Endothelial cell of umbilical vein (primary cell): ENCODE data around the gene JUND. TPM values are rescaled to one million over a fixed set of nuclear protein-coding genes. Genes with fewer than 3 reads are reported as not detected.

ENCODE experiments used
- BruUV-seq: library from RNA; stranded (reverse); fragments of 400-500 nt; replicated peaks from 2 replicates; lab custom pipeline; 2021; lab: Mats Ljungman, UMichigan
- CTCF ChIA-PET: fragments of 300-600, 350-600 bp; sonication (Branson Sonifier 250); formaldehyde crosslinking; loops from one replicate; lab custom pipeline; 2021; ENCODE audit warnings: antibody characterized with exemption, inconsistent platforms; lab: Charles Lee
- POLR2A ChIA-PET: fragments of 300-600, 350-600 bp; sonication (Branson Sonifier 250); formaldehyde crosslinking; loops from one replicate; lab custom pipeline; 2021; ENCODE audit warnings: antibody characterized with exemption, inconsistent platforms; lab: Charles Lee
- DNase-seq: peaks from one replicate; pipeline ENCODE4 v3.0.0-alpha.2; 2011; ENCODE audit warnings: low read depth, low spot score
- FAIRE-seq: peaks from 2 replicates; lab custom pipeline; 2011; peaks lifted over from hg19 to GRCh38; lab: Jason Lieb, UNC
- H2AFZ ChIP-seq: 2 replicates; pipeline ENCODE4 v1.6.0; 2012; ENCODE audit warnings: low read depth, low read length, control low read depth, inconsistent platforms
- H3K27ac ChIP-seq: 2 replicates; pipeline ENCODE4 v1.5.1; 2011; ENCODE audit warnings: low read depth, mild to moderate bottlenecking, control low read depth, low read length, moderate library complexity; ENCODE audit not compliant: insufficient read depth
- H3K27me3 ChIP-seq, 2 experiments: 2 replicates each; pipeline versions ENCODE4 v1.6.0 to v1.6.1; 2011; ENCODE audit warnings: low read length in 2 of 2, mixed read lengths in 1 of 2; ENCODE audit not compliant: control insufficient read depth in 2 of 2, insufficient read depth in 2 of 2
- H3K36me3 ChIP-seq, 2 experiments: 2 replicates in 1 of 2; 3 replicates in 1 of 2; pipeline ENCODE4 v1.5.1; 2011; ENCODE audit warnings: low read length in 2 of 2, mild to moderate bottlenecking in 1 of 2, moderate library complexity in 1 of 2; ENCODE audit not compliant: control insufficient read depth in 2 of 2, insufficient read depth in 2 of 2; ENCODE audit errors: extremely low read depth in 1 of 2
- H3K4me1 ChIP-seq: 3 replicates; pipeline ENCODE4 v1.5.1; 2011; ENCODE audit warnings: mild to moderate bottlenecking, low read length; ENCODE audit not compliant: control insufficient read depth, insufficient read depth; ENCODE audit errors: extremely low read depth
- H3K4me2 ChIP-seq: 2 replicates; pipeline ENCODE4 v1.6.1; 2011; ENCODE audit warnings: low read length, control low read depth, mixed read lengths; ENCODE audit not compliant: insufficient read depth
- H3K4me3 ChIP-seq, 3 experiments: fragments of 200-600 bp in 1 of 3; sonication (generic), shearing (Covaris generic) in 1 of 3; replicated peaks in 1 of 3; 2 replicates each; pipeline ENCODE4 v1.5.1; 2011 to 2016; ENCODE audit warnings: control low read depth in 3 of 3, low read length in 3 of 3, mild to moderate bottlenecking in 2 of 3, inconsistent platforms in 1 of 3, low read depth in 1 of 3, moderate library complexity in 1 of 3; ENCODE audit not compliant: insufficient read depth in 1 of 3
- H3K79me2 ChIP-seq: 2 replicates; pipeline ENCODE4 v1.6.0; 2012; ENCODE audit warnings: low read length, inconsistent platforms; ENCODE audit not compliant: control insufficient read depth, insufficient read depth
- H3K9ac ChIP-seq: replicated peaks from 2 replicates; pipeline ENCODE3; 2011; ENCODE audit warnings: low read length, control low read depth; ENCODE audit not compliant: insufficient read depth; ENCODE audit errors: extremely low read depth
- H3K9me1 ChIP-seq: replicated peaks from 3 replicates; pipeline ENCODE4 v1.6.0; 2011; ENCODE audit warnings: mild to moderate bottlenecking, low read length; ENCODE audit not compliant: control insufficient read depth, insufficient read depth; ENCODE audit errors: extremely low read depth
- H3K9me3 ChIP-seq: replicated peaks from 2 replicates; pipeline ENCODE4 v1.5.1; 2012; ENCODE audit warnings: low read length, inconsistent platforms; ENCODE audit not compliant: control insufficient read depth, insufficient read depth
- H4K20me1 ChIP-seq: replicated peaks from 2 replicates; pipeline ENCODE3; 2011; ENCODE audit warnings: mild to moderate bottlenecking, low read length; ENCODE audit not compliant: control insufficient read depth, insufficient read depth; ENCODE audit errors: extremely low read depth
- EZH2 ChIP-seq: IDR thresholded peaks from 2 replicates; pipeline ENCODE4 v1.6.1; 2012; ENCODE audit warnings: borderline replicate concordance, low read depth, mild to moderate bottlenecking, moderate library complexity, low read length, inconsistent platforms; ENCODE audit not compliant: severe bottlenecking
- FOS ChIP-seq: IDR thresholded peaks from 2 replicates; pipeline ENCODE4 v1.6.1; 2011; ENCODE audit warnings: mild to moderate bottlenecking, low read length, moderate library complexity, borderline replicate concordance; ENCODE audit not compliant: insufficient read depth
- GATA2 ChIP-seq: IDR thresholded peaks from 2 replicates; pipeline ENCODE4 v1.7.0; 2011; ENCODE audit warnings: low read depth, mild to moderate bottlenecking, moderate library complexity, mixed read lengths, low read length; ENCODE audit not compliant: insufficient read length, insufficient read depth
- JUN ChIP-seq: IDR thresholded peaks from 2 replicates; pipeline ENCODE4 v1.6.1; 2011; ENCODE audit warnings: borderline replicate concordance, low read depth; ENCODE audit not compliant: insufficient read length, insufficient read depth
- MYC ChIP-seq: IDR thresholded peaks from one replicate; pipeline ENCODE4 v1.6.1; 2011; ENCODE audit warnings: mild to moderate bottlenecking, low read depth, low read length
- POLR2A ChIP-seq: IDR thresholded peaks from 2 replicates; pipeline ENCODE4 v1.6.1; 2012; ENCODE audit warnings: low read depth, mild to moderate bottlenecking, control low read depth, low read length
- POLR2AphosphoS5 ChIP-seq: IDR thresholded peaks from 2 replicates; pipeline ENCODE4 v1.6.1; 2012; ENCODE audit warnings: low read depth, mild to moderate bottlenecking, control low read depth, low read length, moderate library complexity; ENCODE audit not compliant: insufficient read depth
- dilution Hi-C: fragments of 300-500 bp; cut with MboI; formaldehyde crosslinking; loops from one replicate; pipeline ENCODE4 v1.15.0; 2019; ENCODE audit warnings: low sequenced_read_pairs; ENCODE audit not compliant: extremely low pct_ligation_motif_present
- intact Hi-C: fragments of 100-400 bp; cut with micrococcal nuclease; formaldehyde crosslinking; loops from one replicate; pipeline ENCODE4 v1.10.0; 2022
- polyA plus RNA-seq, 4 experiments: library from polyadenylated mRNA; depleted of rRNA in 3 of 4; stranded (reverse) in 3 of 4; unstranded in 1 of 4; fragments of >200 nt; gene quantifications; 2 replicates each; pipeline versions ENCODE4 v1.2.1 to v1.2.3, GENCODE V29; 2011 to 2012; ENCODE audit warnings: missing spikeins in 1 of 4
- total RNA-seq: library from RNA; stranded (reverse); gene quantifications from 2 replicates; pipeline ENCODE4 v1.2.3, GENCODE V29; 2021
- TF ChIP-seq, protein P1 (sequence below): IDR thresholded peaks from 2 replicates; pipeline ENCODE4 v1.6.1; 2011; ENCODE audit not compliant: insufficient read depth, insufficient read length
- TF ChIP-seq, protein P2 (sequence below), 2 donors: IDR thresholded peaks; 1 replicate in 1 of 2; 2 replicates in 1 of 2; pipeline ENCODE4 v1.5.1; 2011; ENCODE audit warnings: low read length in 2 of 2, mild to moderate bottlenecking in 2 of 2, moderate library complexity in 2 of 2, control low read depth in 1 of 2, inconsistent platforms in 1 of 2, low read depth in 1 of 2; ENCODE audit not compliant: insufficient read depth in 1 of 2; ENCODE audit errors: extremely low read depth in 1 of 2

JUND gene
- total and polyA plus RNA-seq, 2 donors (not counting 3 experiments of a cell fraction or from before 2014, with no cell fraction given): 91.4 to 130 TPM

- TF ChIP-seq JUN (no peak), POLR2A (no peak), GATA2 (no peak), POLR2AphosphoS5 (no peak), FOS (no peak), MYC (no peak), EZH2 (no peak)
- TF ChIP-seq, protein P1, sequence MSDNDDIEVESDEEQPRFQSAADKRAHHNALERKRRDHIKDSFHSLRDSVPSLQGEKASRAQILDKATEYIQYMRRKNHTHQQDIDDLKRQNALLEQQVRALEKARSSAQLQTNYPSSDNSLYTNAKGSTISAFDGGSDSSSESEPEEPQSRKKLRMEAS: no peak
- TF ChIP-seq, protein P2, sequence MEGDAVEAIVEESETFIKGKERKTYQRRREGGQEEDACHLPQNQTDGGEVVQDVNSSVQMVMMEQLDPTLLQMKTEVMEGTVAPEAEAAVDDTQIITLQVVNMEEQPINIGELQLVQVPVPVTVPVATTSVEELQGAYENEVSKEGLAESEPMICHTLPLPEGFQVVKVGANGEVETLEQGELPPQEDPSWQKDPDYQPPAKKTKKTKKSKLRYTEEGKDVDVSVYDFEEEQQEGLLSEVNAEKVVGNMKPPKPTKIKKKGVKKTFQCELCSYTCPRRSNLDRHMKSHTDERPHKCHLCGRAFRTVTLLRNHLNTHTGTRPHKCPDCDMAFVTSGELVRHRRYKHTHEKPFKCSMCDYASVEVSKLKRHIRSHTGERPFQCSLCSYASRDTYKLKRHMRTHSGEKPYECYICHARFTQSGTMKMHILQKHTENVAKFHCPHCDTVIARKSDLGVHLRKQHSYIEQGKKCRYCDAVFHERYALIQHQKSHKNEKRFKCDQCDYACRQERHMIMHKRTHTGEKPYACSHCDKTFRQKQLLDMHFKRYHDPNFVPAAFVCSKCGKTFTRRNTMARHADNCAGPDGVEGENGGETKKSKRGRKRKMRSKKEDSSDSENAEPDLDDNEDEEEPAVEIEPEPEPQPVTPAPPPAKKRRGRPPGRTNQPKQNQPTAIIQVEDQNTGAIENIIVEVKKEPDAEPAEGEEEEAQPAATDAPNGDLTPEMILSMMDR (IDR thresholded peaks at IDR 0.05; ENCODE audit: extremely low read depth in 1 of 2, insufficient read depth in 1 of 2, low read depth in 1 of 2, low read length in 2 of 2): no peak
- Histone ChIP-seq H2AFZ (no peak overlapping the region), H3K4me1 (no peaks in the 10 kb centered on the region), H3K4me2 (no peak overlapping the region), H3K9me3 (no peaks in the 10 kb centered on the region), H3K9ac (no peak overlapping the region), H3K79me2 (no peaks in the 10 kb centered on the region), H3K9me1 (no peaks in the 10 kb centered on the region), H3K36me3 (no peaks in the 10 kb centered on the region), H3K27ac (no peak overlapping the region), H4K20me1 (no peaks in the 10 kb centered on the region), H3K4me3 (no peak overlapping the region), H3K27me3 (peaks cover 0 to 6% of the 10 kb centered on the region in 2 experiments)
- FAIRE-seq (no peak), DNase-seq (no peak)
- ChIA-PET POLR2A (no interaction called here), CTCF (interaction anchor here (1.3 to 2.5 kb wide), 5 partner anchors 10 to 121 kb away, joined by 3 to 20 read pairs (median 7); a partner anchor contains a TSS)
- dilution Hi-C loops (no loop called here), intact Hi-C loops (no loop called here)
- no TSS peak for BruUV-seq
Measured at GRCh38 chr19:18234194-18234593, 47.2 kb downstream of the JUND start.
